K562 (cell line): ENCODE data around the gene KRT222.

Experiments
- ATF7 ChIP-seq: fragments of 450-650 bp; IDR thresholded peaks from 2 replicates; pipeline ENCODE4 v1.7.1; 2014; ENCODE audit warnings: mild to moderate bottlenecking, moderate library complexity
- CCAR2 ChIP-seq: fragments of 200-400 bp; formaldehyde crosslinking; IDR thresholded peaks from 2 replicates; pipeline ENCODE4 v1.6.1; 2017; ENCODE audit warnings: mild to moderate bottlenecking, low read depth, low read length
- KDM5B ChIP-seq: fragments of 200-600 bp; sonication (generic); IDR thresholded peaks from 2 replicates; pipeline ENCODE4 v1.6.1; 2012; ENCODE audit warnings: low read depth, mild to moderate bottlenecking, moderate library complexity, low read length, control low read depth, inconsistent platforms; ENCODE audit not compliant: insufficient replicate concordance
- KLF16 ChIP-seq: IDR thresholded peaks from 2 replicates; pipeline ENCODE4 v1.6.1; 2016; ENCODE audit warnings: antibody characterized with exemption
- OTX1 ChIP-seq: fragments of 450-650 bp; formaldehyde crosslinking; IDR thresholded peaks from 2 replicates; pipeline ENCODE4 v1.4.0; 2022; ENCODE audit warnings: mild to moderate bottlenecking
- POLR2A ChIP-seq: fragments of 450-650 bp; conservative IDR thresholded peaks from 2 replicates; pipeline ENCODE4 v1.6.1; 2016
- TCFL5 ChIP-seq: fragments of 250-450 bp; sonication (Bioruptor Pico); conservative IDR thresholded peaks from 2 replicates; pipeline ENCODE4 v1.6.1; 2021; ENCODE audit warnings: mild to moderate bottlenecking, moderate library complexity, matching md5 sums
- TRIM28 ChIP-seq: fragments of 450-650 bp; IDR thresholded peaks from 2 replicates; pipeline ENCODE4 v1.6.1; 2017
- ZBTB1 ChIP-seq: sonication (generic); formaldehyde crosslinking; IDR thresholded peaks from 2 replicates; pipeline ENCODE4 v1.8.1; 2023; ENCODE audit warnings: missing genetic modification reagents, low read depth, mild to moderate bottlenecking, borderline replicate concordance
- ZFX ChIP-seq: sonication (generic); formaldehyde crosslinking; IDR thresholded peaks from 2 replicates; pipeline ENCODE4 v1.8.0; 2022; ENCODE audit warnings: mild to moderate bottlenecking, missing genetic modification reagents, moderate library complexity
- ZNF197 ChIP-seq: fragments of 200-800 bp; sonication (Bioruptor generic); IDR thresholded peaks from 2 replicates; pipeline ENCODE4 v1.6.1; 2016; ENCODE audit warnings: low read depth, missing genetic modification characterization, missing compliant biosample characterization
- ZNF431 ChIP-seq: sonication (generic); formaldehyde crosslinking; IDR thresholded peaks from 2 replicates; pipeline ENCODE4 v1.8.0; 2022; ENCODE audit warnings: mild to moderate bottlenecking, missing genetic modification reagents
- TF ChIP-seq, protein P1 (sequence below), 3 experiments: IDR thresholded peaks in 2 of 3; conservative IDR thresholded peaks in 1 of 3; 2 replicates each; pipeline ENCODE4 v1.5.1; 2011 to 2012; ENCODE audit warnings: low read length in 3 of 3, mild to moderate bottlenecking in 3 of 3, control low read depth in 2 of 3, improper control_type of control experiment in 1 of 3, inconsistent platforms in 1 of 3, low read depth in 1 of 3, mixed read lengths in 1 of 3, moderate library complexity in 1 of 3; ENCODE audit not compliant: insufficient read depth in 2 of 3

DNA sequence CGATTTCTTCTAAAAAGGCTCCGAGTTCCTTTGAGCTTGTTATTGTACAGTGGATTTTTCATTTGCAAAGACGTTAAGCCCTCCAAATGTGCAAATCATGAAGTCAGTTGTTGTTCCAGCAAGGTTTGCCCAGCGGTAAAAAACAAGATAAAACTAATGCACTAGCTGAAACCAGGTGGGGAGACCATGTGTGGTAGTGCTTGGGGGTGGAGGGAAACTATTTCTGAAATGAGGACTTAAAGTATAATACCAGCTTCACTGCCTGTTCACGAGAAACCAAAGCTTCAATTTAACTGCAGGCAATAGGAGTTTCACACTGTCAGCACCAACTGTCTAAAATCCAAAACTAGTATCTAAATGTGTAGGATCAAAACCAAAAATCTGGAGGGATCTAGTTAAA is 39.7 kb downstream of the KRT222 start:
- no peak for TF ChIP-seq POLR2A
- no peak for TF ChIP-seq ZNF431 (CRISPR knock-in tag)
- TF ChIP-seq, protein P1, sequence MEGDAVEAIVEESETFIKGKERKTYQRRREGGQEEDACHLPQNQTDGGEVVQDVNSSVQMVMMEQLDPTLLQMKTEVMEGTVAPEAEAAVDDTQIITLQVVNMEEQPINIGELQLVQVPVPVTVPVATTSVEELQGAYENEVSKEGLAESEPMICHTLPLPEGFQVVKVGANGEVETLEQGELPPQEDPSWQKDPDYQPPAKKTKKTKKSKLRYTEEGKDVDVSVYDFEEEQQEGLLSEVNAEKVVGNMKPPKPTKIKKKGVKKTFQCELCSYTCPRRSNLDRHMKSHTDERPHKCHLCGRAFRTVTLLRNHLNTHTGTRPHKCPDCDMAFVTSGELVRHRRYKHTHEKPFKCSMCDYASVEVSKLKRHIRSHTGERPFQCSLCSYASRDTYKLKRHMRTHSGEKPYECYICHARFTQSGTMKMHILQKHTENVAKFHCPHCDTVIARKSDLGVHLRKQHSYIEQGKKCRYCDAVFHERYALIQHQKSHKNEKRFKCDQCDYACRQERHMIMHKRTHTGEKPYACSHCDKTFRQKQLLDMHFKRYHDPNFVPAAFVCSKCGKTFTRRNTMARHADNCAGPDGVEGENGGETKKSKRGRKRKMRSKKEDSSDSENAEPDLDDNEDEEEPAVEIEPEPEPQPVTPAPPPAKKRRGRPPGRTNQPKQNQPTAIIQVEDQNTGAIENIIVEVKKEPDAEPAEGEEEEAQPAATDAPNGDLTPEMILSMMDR (IDR thresholded peaks at IDR 0.05 in 2 of 3, conservative IDR thresholded peaks at IDR 0.05 in 1 of 3; ENCODE audit: insufficient read depth in 2 of 3, low read depth in 1 of 3, low read length in 3 of 3), result no peak
- no peak for TF ChIP-seq ZFX (CRISPR knock-in tag)
- no peak for TF ChIP-seq TCFL5 (CRISPR knock-in tag)
- TF ChIP-seq KLF16, result no peak
- no peak for TF ChIP-seq ATF7
- no peak for TF ChIP-seq ZNF197 (CRISPR knock-in tag)
- TF ChIP-seq CCAR2, result no peak
- TF ChIP-seq ZBTB1 (CRISPR knock-in tag), result no peak
- TF ChIP-seq OTX1 (CRISPR knock-in tag), result no peak
- no peak for TF ChIP-seq TRIM28
- no peak for TF ChIP-seq KDM5B
